Parathyroid adenoma (tissue), 2 donors: Measurements from ENCODE around the gene RPL34.

ENCODE experiments used
- H2AFZ ChIP-seq: fragments of 300-600 bp; sonication (generic); one replicate; pipeline ENCODE4 v1.7.0; 2017; ENCODE audit warnings: antibody characterized with exemption, mild to moderate bottlenecking
- H3K27ac ChIP-seq: fragments of 300-600 bp; sonication (generic); one replicate; pipeline ENCODE4 v1.7.0; 2017
- H3K27me3 ChIP-seq: fragments of 300-600 bp; sonication (generic); one replicate; pipeline ENCODE4 v1.7.0; 2017; ENCODE audit warnings: low read length; ENCODE audit not compliant: control insufficient read depth, insufficient read depth
- H3K36me3 ChIP-seq: fragments of 300-600 bp; sonication (generic); one replicate; pipeline ENCODE4 v1.7.0; 2017; ENCODE audit warnings: low read length; ENCODE audit not compliant: control insufficient read depth, insufficient read depth
- H3K4me1 ChIP-seq: fragments of 300-600 bp; sonication (generic); one replicate; pipeline ENCODE4 v1.7.0; 2017; ENCODE audit warnings: control low read depth
- H3K4me2 ChIP-seq: fragments of 300-600 bp; sonication (generic); one replicate; pipeline ENCODE4 v1.7.0; 2017; ENCODE audit warnings: low read length
- H3K4me3 ChIP-seq: fragments of 300-600 bp; sonication (generic); one replicate; pipeline ENCODE4 v1.7.0; 2017; ENCODE audit warnings: low read depth, low read length
- H3K79me2 ChIP-seq: fragments of 300-600 bp; sonication (generic); one replicate; pipeline ENCODE4 v1.7.0; 2017; ENCODE audit warnings: control low read depth
- H3K9ac ChIP-seq: fragments of 300-600 bp; sonication (generic); one replicate; pipeline ENCODE4 v1.7.0; 2017; ENCODE audit warnings: mild to moderate bottlenecking
- H3K9me3 ChIP-seq: fragments of 300-600 bp; sonication (generic); one replicate; pipeline ENCODE4 v1.7.0; 2017; ENCODE audit warnings: low read length; ENCODE audit not compliant: control insufficient read depth
- CTCF ChIP-seq: fragments of 300-600 bp; sonication (generic); IDR thresholded peaks from one replicate; pipeline ENCODE4 v1.7.0; 2017; ENCODE audit warnings: antibody characterized with exemption, mild to moderate bottlenecking
- donor health status: primary hyperparathyroidism.

RPL34 gene

DNA sequence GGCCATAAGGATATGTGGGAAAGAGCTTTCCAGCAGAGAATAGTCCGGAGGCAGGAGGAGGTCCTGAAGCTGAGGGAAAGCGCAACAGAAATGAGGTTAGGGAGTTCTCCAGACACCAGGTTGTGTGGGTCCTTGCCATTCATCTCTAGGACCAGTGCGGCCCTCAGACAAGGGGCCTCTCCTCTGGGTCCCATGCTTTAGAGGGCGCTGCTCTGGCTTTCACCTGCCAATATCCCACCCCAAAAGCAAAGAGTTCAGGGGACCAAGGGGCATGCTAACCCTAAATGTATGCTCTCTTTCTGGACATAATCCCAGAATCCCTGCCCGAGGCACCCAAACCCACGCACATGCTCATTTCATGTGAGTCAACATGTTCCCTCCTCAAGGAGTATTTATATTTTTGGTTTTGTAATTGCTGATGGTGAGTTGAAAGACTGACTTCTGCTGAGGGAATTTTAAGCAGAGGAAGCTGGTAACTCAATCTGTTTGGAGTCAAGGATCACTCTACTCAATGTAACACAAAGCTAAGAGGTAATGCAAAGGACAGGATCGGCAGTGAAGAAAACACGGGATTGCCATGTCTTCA is 14.8 kb downstream of the RPL34 start:
- H3K36me3 ChIP-seq = no peaks in the 10 kb centered on the region
- TF ChIP-seq CTCF = no peak
- no peak overlapping the region for H3K27ac ChIP-seq
- no peak overlapping the region for H3K4me3 ChIP-seq
- H3K4me2 ChIP-seq = no peak overlapping the region
- H3K9me3 ChIP-seq = no peaks in the 10 kb centered on the region
- H2AFZ ChIP-seq = no peak overlapping the region
- H3K4me1 ChIP-seq = no peaks in the 10 kb centered on the region
- H3K27me3 ChIP-seq = no peaks in the 10 kb centered on the region
- no peaks in the 10 kb centered on the region for H3K79me2 ChIP-seq
- H3K9ac ChIP-seq = no peak overlapping the region

GRCh38 chr4:108636246-108636645 is 15.9 kb downstream of the RPL34 start:
- no peak for TF ChIP-seq CTCF
- Histone ChIP-seq H3K79me2 (no peaks in the 10 kb centered on the region), H3K4me1 (no peaks in the 10 kb centered on the region), H3K36me3 (no peaks in the 10 kb centered on the region), H3K4me3 (no peak overlapping the region), H3K9me3 (no peaks in the 10 kb centered on the region), H3K4me2 (no peak overlapping the region), H3K27ac (no peak overlapping the region), H3K27me3 (no peaks in the 10 kb centered on the region), H2AFZ (no peak overlapping the region), H3K9ac (no peak overlapping the region)

DNA sequence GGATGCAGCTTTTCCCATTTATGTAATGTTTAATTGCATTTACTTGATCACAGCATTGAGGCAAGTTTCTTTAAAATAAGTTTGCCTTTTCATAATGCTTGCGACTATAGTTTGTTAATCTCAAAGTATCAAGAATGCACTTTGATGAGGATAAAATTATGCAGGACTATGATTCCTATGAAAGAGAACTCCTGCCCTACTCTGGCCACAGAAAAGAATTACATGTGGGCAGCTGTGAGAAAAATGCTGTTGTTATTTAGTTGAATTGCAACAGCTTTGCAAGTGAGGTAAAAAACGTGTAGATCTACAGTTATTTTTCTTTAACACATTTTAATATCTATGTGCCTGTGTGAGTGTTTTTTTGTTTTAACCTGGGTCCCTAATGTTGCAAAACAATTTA is 17.5 kb downstream of the RPL34 start:
- no peaks in the 10 kb centered on the region for H3K27me3 ChIP-seq
- no peak overlapping the region for H3K4me3 ChIP-seq
- no peaks in the 10 kb centered on the region for H3K79me2 ChIP-seq
- no peak overlapping the region for H3K9ac ChIP-seq
- H3K27ac ChIP-seq = no peak overlapping the region
- no peak overlapping the region for H2AFZ ChIP-seq
- no peak overlapping the region for H3K4me2 ChIP-seq
- no peaks in the 10 kb centered on the region for H3K4me1 ChIP-seq
- H3K9me3 ChIP-seq = no peaks in the 10 kb centered on the region
- H3K36me3 ChIP-seq = no peaks in the 10 kb centered on the region
- no peak for TF ChIP-seq CTCF

DNA sequence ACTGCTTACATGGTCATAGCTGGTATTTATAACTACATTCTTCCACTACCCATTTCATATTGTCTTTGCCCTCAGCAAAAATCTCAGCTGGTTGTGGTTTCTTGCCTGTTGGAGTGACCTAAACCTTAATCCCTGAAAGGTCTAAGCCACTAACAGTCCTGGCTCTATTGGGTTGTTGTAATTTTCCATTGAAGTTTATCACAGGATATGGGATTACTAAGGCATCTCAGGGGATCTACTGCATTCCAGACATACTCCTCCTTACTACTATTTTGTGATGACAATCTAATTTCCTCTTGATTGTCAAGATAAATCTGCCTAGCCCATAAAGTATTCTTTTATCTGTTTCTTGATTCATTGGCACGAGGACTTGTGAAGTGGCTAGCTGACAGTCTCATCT is 23.9 kb downstream of the RPL34 start:
- no peak overlapping the region for H2AFZ ChIP-seq

More for the DNA sequence above, 23.9 kb downstream of the RPL34 start:
- H3K4me3 ChIP-seq = no peak overlapping the region
- H3K9ac ChIP-seq = no peak overlapping the region
- no peaks in the 10 kb centered on the region for H3K27me3 ChIP-seq
- H3K9me3 ChIP-seq = no peaks in the 10 kb centered on the region
- no peak overlapping the region for H3K4me2 ChIP-seq
- no peaks in the 10 kb centered on the region for H3K79me2 ChIP-seq
- H3K36me3 ChIP-seq = no peaks in the 10 kb centered on the region
- no peak overlapping the region for H3K27ac ChIP-seq
- H3K4me1 ChIP-seq = no peaks in the 10 kb centered on the region
- no peak for TF ChIP-seq CTCF
